Endothelial cell of umbilical vein (primary cell): ENCODE results near the gene ACAD9. TPM values are rescaled to one million over a fixed set of nuclear protein-coding genes. Genes with fewer than 3 reads are reported as not detected.

Experiments used
- BruUV-seq: library from RNA; stranded (reverse); fragments of 400-500 nt; replicated peaks from 2 replicates; lab custom pipeline; 2021; lab: Mats Ljungman, UMichigan
- CTCF ChIA-PET: fragments of 300-600, 350-600 bp; sonication (Branson Sonifier 250); formaldehyde crosslinking; loops from one replicate; lab custom pipeline; 2021; ENCODE audit warnings: antibody characterized with exemption, inconsistent platforms; lab: Charles Lee
- POLR2A ChIA-PET: fragments of 300-600, 350-600 bp; sonication (Branson Sonifier 250); formaldehyde crosslinking; loops from one replicate; lab custom pipeline; 2021; ENCODE audit warnings: antibody characterized with exemption, inconsistent platforms; lab: Charles Lee
- DNase-seq: peaks from one replicate; pipeline ENCODE4 v3.0.0-alpha.2; 2011; ENCODE audit warnings: low read depth, low spot score
- FAIRE-seq: peaks from 2 replicates; lab custom pipeline; 2011; peaks lifted over from hg19 to GRCh38; lab: Jason Lieb, UNC
- H2AFZ ChIP-seq: 2 replicates; pipeline ENCODE4 v1.6.0; 2012; ENCODE audit warnings: low read depth, low read length, control low read depth, inconsistent platforms
- H3K27ac ChIP-seq: 2 replicates; pipeline ENCODE4 v1.5.1; 2011; ENCODE audit warnings: low read depth, mild to moderate bottlenecking, control low read depth, low read length, moderate library complexity; ENCODE audit not compliant: insufficient read depth
- H3K27me3 ChIP-seq, 2 experiments: 2 replicates each; pipeline versions ENCODE4 v1.6.0 to v1.6.1; 2011; ENCODE audit warnings: low read length in 2 of 2, mixed read lengths in 1 of 2; ENCODE audit not compliant: control insufficient read depth in 2 of 2, insufficient read depth in 2 of 2
- H3K36me3 ChIP-seq, 2 experiments: 2 replicates in 1 of 2; 3 replicates in 1 of 2; pipeline ENCODE4 v1.5.1; 2011; ENCODE audit warnings: low read length in 2 of 2, mild to moderate bottlenecking in 1 of 2, moderate library complexity in 1 of 2; ENCODE audit not compliant: control insufficient read depth in 2 of 2, insufficient read depth in 2 of 2; ENCODE audit errors: extremely low read depth in 1 of 2
- H3K4me1 ChIP-seq: 3 replicates; pipeline ENCODE4 v1.5.1; 2011; ENCODE audit warnings: mild to moderate bottlenecking, low read length; ENCODE audit not compliant: control insufficient read depth, insufficient read depth; ENCODE audit errors: extremely low read depth
- H3K4me2 ChIP-seq: 2 replicates; pipeline ENCODE4 v1.6.1; 2011; ENCODE audit warnings: low read length, control low read depth, mixed read lengths; ENCODE audit not compliant: insufficient read depth
- H3K4me3 ChIP-seq, 3 experiments: fragments of 200-600 bp in 1 of 3; sonication (generic), shearing (Covaris generic) in 1 of 3; replicated peaks in 1 of 3; 2 replicates each; pipeline ENCODE4 v1.5.1; 2011 to 2016; ENCODE audit warnings: control low read depth in 3 of 3, low read length in 3 of 3, mild to moderate bottlenecking in 2 of 3, inconsistent platforms in 1 of 3, low read depth in 1 of 3, moderate library complexity in 1 of 3; ENCODE audit not compliant: insufficient read depth in 1 of 3
- H3K79me2 ChIP-seq: 2 replicates; pipeline ENCODE4 v1.6.0; 2012; ENCODE audit warnings: low read length, inconsistent platforms; ENCODE audit not compliant: control insufficient read depth, insufficient read depth
- H3K9ac ChIP-seq: replicated peaks from 2 replicates; pipeline ENCODE3; 2011; ENCODE audit warnings: low read length, control low read depth; ENCODE audit not compliant: insufficient read depth; ENCODE audit errors: extremely low read depth
- H3K9me1 ChIP-seq: replicated peaks from 3 replicates; pipeline ENCODE4 v1.6.0; 2011; ENCODE audit warnings: mild to moderate bottlenecking, low read length; ENCODE audit not compliant: control insufficient read depth, insufficient read depth; ENCODE audit errors: extremely low read depth
- H3K9me3 ChIP-seq: replicated peaks from 2 replicates; pipeline ENCODE4 v1.5.1; 2012; ENCODE audit warnings: low read length, inconsistent platforms; ENCODE audit not compliant: control insufficient read depth, insufficient read depth
- H4K20me1 ChIP-seq: replicated peaks from 2 replicates; pipeline ENCODE3; 2011; ENCODE audit warnings: mild to moderate bottlenecking, low read length; ENCODE audit not compliant: control insufficient read depth, insufficient read depth; ENCODE audit errors: extremely low read depth
- CTCF ChIP-seq, 2 donors: IDR thresholded peaks; 1 replicate in 1 of 2; 2 replicates in 1 of 2; pipeline ENCODE4 v1.5.1; 2011; ENCODE audit warnings: low read length in 2 of 2, mild to moderate bottlenecking in 2 of 2, moderate library complexity in 2 of 2, control low read depth in 1 of 2, inconsistent platforms in 1 of 2, low read depth in 1 of 2; ENCODE audit not compliant: insufficient read depth in 1 of 2; ENCODE audit errors: extremely low read depth in 1 of 2
- EZH2 ChIP-seq: IDR thresholded peaks from 2 replicates; pipeline ENCODE4 v1.6.1; 2012; ENCODE audit warnings: borderline replicate concordance, low read depth, mild to moderate bottlenecking, moderate library complexity, low read length, inconsistent platforms; ENCODE audit not compliant: severe bottlenecking
- FOS ChIP-seq: IDR thresholded peaks from 2 replicates; pipeline ENCODE4 v1.6.1; 2011; ENCODE audit warnings: mild to moderate bottlenecking, low read length, moderate library complexity, borderline replicate concordance; ENCODE audit not compliant: insufficient read depth
- GATA2 ChIP-seq: IDR thresholded peaks from 2 replicates; pipeline ENCODE4 v1.7.0; 2011; ENCODE audit warnings: low read depth, mild to moderate bottlenecking, moderate library complexity, mixed read lengths, low read length; ENCODE audit not compliant: insufficient read length, insufficient read depth
- JUN ChIP-seq: IDR thresholded peaks from 2 replicates; pipeline ENCODE4 v1.6.1; 2011; ENCODE audit warnings: borderline replicate concordance, low read depth; ENCODE audit not compliant: insufficient read length, insufficient read depth
- MAX ChIP-seq: IDR thresholded peaks from 2 replicates; pipeline ENCODE4 v1.6.1; 2011; ENCODE audit not compliant: insufficient read depth, insufficient read length
- MYC ChIP-seq: IDR thresholded peaks from one replicate; pipeline ENCODE4 v1.6.1; 2011; ENCODE audit warnings: mild to moderate bottlenecking, low read depth, low read length
- POLR2A ChIP-seq: IDR thresholded peaks from 2 replicates; pipeline ENCODE4 v1.6.1; 2012; ENCODE audit warnings: low read depth, mild to moderate bottlenecking, control low read depth, low read length
- POLR2AphosphoS5 ChIP-seq: IDR thresholded peaks from 2 replicates; pipeline ENCODE4 v1.6.1; 2012; ENCODE audit warnings: low read depth, mild to moderate bottlenecking, control low read depth, low read length, moderate library complexity; ENCODE audit not compliant: insufficient read depth
- dilution Hi-C: fragments of 300-500 bp; cut with MboI; formaldehyde crosslinking; loops from one replicate; pipeline ENCODE4 v1.15.0; 2019; ENCODE audit warnings: low sequenced_read_pairs; ENCODE audit not compliant: extremely low pct_ligation_motif_present
- intact Hi-C: fragments of 100-400 bp; cut with micrococcal nuclease; formaldehyde crosslinking; loops from one replicate; pipeline ENCODE4 v1.10.0; 2022
- polyA plus RNA-seq, 4 experiments: library from polyadenylated mRNA; depleted of rRNA in 3 of 4; stranded (reverse) in 3 of 4; unstranded in 1 of 4; fragments of >200 nt; gene quantifications; 2 replicates each; pipeline versions ENCODE4 v1.2.1 to v1.2.3, GENCODE V29; 2011 to 2012; ENCODE audit warnings: missing spikeins in 1 of 4
- total RNA-seq: library from RNA; stranded (reverse); gene quantifications from 2 replicates; pipeline ENCODE4 v1.2.3, GENCODE V29; 2021

The ACAD9 gene
- total and polyA plus RNA-seq, 2 donors (not counting 3 experiments of a cell fraction or from before 2014, with no cell fraction given) = 58.6 to 65.8 TPM

- Histone ChIP-seq H3K9me1 (no peaks in the 10 kb centered on the region), H3K9ac (no peak overlapping the region), H3K4me1 (no peaks in the 10 kb centered on the region), H3K9me3 (no peaks in the 10 kb centered on the region), H4K20me1 (no peaks in the 10 kb centered on the region), H2AFZ (no peak overlapping the region), H3K4me2 (no peak overlapping the region), H3K27ac (no peak overlapping the region), H3K36me3 (peaks cover 8 to 13% of the 10 kb centered on the region in 2 experiments), H3K27me3 (no peaks in the 10 kb centered on the region), H3K79me2 (peaks cover 6% of the 10 kb centered on the region), H3K4me3 (no peak overlapping the region)
- no TSS peak for BruUV-seq
- CTCF ChIA-PET = interaction anchor here (0.9 kb wide), 1 partner anchor 11 kb away, joined by 4 read pairs; no protein-coding TSS in a partner anchor
- POLR2A ChIA-PET = no interaction called here
- no peak for DNase-seq
- intact Hi-C loops (no loop called here), dilution Hi-C loops (no loop called here)
- FAIRE-seq = no peak
- TF ChIP-seq POLR2A = no peak
- no peak for TF ChIP-seq MAX
- no peak for TF ChIP-seq EZH2
- TF ChIP-seq FOS = no peak
- TF ChIP-seq POLR2AphosphoS5 = no peak
- no peak for TF ChIP-seq MYC
- TF ChIP-seq GATA2 = no peak
- no peak for TF ChIP-seq CTCF (IDR thresholded peaks at IDR 0.05; ENCODE audit: extremely low read depth in 1 of 2, insufficient read depth in 1 of 2, low read depth in 1 of 2, low read length in 2 of 2)
- no peak for TF ChIP-seq JUN
Measured at GRCh38 chr3:128889139-128889894, 9.9 kb downstream of the ACAD9 start.
